Endometrial microvascular endothelial cells (primary cell): ENCODE measurements around the gene AKAP12. TPM values are rescaled to one million over a fixed set of nuclear protein-coding genes. Genes with fewer than 3 reads are reported as not detected.

ENCODE experiments used
- in situ Hi-C: cut with HindIII; loops from 2 replicates; pipeline ENCODE4 v1.10.0; 2017; ENCODE audit warnings: low sequenced_read_pairs, low pct_unique_long_range_greater_than_20kb; ENCODE audit errors: inconsistent ontology term
- total RNA-seq: library from RNA; depleted of rRNA; stranded (reverse); fragments of >200 nt; gene quantifications from one replicate; pipeline ENCODE4 v1.2.3, GENCODE V29; 2015; ENCODE audit errors: inconsistent ontology term

AKAP12 gene, protein sequence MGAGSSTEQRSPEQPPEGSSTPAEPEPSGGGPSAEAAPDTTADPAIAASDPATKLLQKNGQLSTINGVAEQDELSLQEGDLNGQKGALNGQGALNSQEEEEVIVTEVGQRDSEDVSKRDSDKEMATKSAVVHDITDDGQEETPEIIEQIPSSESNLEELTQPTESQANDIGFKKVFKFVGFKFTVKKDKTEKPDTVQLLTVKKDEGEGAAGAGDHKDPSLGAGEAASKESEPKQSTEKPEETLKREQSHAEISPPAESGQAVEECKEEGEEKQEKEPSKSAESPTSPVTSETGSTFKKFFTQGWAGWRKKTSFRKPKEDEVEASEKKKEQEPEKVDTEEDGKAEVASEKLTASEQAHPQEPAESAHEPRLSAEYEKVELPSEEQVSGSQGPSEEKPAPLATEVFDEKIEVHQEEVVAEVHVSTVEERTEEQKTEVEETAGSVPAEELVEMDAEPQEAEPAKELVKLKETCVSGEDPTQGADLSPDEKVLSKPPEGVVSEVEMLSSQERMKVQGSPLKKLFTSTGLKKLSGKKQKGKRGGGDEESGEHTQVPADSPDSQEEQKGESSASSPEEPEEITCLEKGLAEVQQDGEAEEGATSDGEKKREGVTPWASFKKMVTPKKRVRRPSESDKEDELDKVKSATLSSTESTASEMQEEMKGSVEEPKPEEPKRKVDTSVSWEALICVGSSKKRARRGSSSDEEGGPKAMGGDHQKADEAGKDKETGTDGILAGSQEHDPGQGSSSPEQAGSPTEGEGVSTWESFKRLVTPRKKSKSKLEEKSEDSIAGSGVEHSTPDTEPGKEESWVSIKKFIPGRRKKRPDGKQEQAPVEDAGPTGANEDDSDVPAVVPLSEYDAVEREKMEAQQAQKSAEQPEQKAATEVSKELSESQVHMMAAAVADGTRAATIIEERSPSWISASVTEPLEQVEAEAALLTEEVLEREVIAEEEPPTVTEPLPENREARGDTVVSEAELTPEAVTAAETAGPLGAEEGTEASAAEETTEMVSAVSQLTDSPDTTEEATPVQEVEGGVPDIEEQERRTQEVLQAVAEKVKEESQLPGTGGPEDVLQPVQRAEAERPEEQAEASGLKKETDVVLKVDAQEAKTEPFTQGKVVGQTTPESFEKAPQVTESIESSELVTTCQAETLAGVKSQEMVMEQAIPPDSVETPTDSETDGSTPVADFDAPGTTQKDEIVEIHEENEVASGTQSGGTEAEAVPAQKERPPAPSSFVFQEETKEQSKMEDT (N-terminal part only)
- total RNA-seq, result 121 TPM

DNA sequence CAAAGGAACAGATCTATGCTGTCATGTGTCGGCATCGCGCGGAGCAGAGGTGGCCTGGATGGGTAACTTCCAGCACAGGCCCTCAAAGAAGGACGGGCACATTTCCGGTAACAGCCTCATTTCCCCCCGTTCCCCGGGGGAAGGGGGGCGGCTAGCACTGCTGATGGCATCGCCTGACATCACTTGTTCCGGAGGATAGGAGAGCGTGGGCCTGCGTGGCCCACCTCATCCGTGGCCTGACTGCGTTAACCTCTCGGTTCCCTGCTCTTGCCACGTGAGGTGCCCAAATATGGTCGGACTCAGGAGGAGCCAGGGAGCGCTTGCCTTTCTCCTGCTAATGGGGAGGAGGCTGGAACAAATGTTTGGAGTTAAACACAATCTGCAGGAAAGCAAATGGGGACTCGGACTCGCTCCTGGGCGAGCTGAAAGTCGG, at the start of gene AKAP12:
Gene AKAP12 (plus strand): TSS at position 365 of the 433 bp plus-strand sequence. CDS start 596 bp downstream, outside the sequence.
- in situ Hi-C loops, result no loop called here

DNA sequence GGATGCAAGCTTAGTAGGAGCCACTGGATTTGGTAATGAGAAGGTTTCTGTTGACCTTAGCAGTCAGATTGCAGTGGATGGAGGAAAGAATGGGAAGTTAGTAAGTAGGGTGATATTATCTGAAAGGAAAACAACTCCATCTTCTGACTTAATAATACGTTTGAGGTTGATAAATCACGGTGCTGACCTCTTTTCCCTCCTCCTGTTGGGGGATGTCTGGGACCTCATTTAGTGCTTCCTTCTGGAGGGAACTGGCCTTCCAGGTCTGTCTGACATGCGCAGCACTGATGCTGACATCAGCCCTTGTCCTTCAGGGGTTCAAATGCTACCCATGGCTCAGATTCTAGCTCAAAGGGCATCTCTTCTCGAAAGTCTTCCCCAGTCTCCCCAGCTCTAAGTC, 48.2 kb upstream of the AKAP12 start:
- in situ Hi-C loops, result no loop called here

DNA sequence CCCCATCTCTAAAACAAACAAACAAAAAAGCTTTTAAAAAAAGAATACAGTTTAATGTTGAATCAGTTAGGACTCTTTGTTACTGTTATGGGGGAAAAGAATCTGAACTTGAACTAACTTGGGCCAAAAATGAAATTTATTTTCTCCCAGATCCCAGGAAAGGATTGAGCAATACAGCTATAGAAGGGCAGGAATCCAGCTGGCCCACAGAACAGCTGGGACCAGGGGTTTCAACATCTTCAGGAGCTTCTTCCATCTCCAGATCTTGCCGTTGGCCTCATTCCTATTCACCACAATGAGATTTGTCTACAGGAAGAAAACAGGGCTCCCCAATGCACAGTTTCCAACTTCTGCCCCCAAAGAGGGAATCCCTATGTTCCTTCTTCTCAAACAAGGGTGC, 43.2 kb upstream of the AKAP12 start:
- in situ Hi-C loops, result no loop called here

DNA sequence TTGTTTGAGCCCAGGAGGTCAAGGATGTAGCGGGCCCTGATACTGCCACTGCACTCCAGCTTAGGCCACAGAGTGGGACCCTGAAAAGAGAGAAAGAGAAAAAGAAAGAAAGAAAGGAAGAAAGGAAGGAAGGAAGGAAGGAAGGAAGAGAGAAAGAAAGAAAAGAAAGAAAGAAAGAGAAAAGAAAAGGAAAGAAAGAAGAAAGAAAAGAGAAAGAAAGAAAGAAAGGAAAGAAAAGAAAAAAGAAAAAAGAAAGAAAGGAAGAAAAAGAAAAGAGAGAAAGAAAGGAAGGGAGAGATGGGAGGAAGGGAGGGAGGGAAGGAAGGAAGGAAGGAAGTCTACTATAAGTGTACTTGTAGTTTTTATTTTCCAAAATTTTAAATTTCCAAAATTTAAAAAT, 42.2 kb upstream of the AKAP12 start:
- in situ Hi-C loops, result no loop called here

DNA sequence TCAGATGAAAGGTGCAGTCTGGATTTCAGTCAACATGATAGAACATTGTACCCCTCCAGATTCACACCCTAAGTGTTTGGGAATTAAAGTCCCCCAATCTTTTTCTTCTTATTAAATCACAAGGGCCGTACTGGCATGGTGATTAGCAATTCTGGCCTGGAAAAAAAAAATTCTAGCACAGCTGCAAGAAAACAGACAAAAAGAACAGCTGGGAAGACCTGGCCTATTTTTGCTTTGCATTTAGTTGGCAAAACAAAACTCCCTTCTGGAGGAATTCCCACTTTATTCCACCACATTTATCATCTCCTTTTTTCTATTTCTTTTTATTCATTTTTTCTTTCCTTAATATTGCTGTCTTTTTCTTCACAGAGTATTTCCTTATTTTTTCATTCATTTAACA, 39.8 kb upstream of the AKAP12 start:
- in situ Hi-C loops, result no loop called here

DNA sequence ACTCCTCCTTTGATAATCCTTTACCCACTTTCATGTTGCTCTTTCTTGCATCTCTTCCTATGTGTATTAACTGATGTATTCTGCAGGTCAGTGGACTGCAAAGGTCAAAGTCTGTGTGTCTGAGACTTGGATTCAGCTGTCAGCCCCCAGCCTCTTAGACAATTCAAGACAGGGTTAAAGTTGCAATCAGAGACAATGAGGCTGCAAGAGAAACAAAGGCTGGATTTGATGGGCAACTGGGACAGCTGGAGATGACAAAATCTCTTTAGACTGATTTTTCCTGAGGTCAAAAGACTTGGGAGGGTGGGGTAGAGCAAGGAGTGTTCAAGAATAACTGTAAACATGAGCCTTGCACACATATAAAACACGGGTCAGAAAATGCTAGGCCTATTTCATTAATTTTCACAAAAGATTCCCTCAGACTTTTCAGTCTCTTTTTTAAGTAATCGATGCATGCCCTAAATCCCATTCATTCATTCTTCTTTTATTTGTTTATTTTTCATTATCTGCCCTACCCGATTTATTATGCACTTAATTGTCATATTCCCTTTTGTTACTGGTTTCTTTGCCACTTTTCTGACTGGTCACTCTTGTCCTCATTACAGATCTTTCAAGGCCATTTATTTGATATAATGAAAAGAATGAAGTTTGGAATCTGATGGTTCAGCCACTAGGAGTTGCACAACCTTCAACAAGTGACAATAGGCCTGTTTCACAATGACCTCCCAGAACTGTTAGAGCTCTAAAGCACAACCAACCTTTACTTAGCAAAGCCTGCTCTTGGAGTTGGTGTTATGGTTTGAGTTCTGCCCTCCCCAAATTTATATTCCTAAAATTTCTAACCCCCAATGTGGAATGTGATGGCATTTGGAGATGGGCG, 33.8 kb upstream of the AKAP12 start:
- in situ Hi-C loops, result no loop called here

DNA sequence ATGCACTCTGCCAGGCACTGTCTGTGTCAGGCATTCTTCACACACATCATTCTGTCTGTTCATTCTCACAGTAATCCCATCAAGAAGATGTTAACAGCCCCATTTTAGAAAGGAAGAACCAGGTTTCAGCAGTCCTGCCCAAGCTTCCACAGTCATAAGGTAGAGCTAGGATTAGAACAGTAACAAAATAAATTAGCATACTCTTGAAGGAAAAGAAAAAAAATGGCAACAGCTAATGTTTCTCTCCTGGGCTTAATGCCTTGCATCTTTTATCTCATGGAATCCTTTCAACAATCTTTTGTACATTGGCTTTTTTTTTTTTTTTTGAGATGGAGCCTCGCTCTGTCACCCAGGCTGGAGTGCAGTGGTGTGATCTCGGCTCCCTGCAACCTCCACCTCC, 32.1 kb upstream of the AKAP12 start:
- in situ Hi-C loops, result no loop called here

DNA sequence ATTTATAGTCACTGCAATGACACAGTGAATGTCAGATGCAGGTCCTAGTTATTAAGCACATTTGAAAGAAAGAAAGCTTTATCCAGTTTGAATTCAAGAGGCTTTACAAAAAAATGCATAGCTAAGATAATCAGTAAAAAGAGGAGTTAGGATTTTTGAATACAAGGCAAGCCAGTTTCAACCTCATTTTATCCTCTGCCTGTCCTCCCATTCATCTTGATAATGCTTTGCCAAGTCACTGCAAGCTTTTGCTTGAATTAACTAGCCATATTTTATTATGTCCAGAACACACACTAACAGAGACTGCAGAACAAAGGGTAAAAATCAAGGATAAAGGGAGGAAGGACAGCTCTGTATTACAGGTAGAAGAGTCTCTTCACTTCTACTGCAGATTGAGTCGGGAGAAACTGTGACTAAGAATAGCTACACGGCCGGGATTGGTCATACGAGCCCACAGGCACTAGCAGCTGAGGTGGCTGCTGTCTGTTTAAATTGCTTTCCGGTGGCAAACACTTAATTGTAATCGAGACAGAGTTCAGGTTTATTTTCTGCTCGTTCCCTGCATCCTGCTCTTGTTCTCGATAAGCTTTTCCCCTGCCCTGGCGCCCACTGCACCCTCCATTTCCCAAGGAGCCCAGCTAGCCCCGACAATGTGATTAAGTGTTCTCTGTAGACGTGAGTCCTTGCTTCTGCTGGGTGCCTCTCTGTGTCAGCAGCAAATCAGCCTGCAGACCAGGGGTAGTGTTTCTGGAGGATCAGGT, 30.5 kb upstream of the AKAP12 start:
- in situ Hi-C loops, result no loop called here

DNA sequence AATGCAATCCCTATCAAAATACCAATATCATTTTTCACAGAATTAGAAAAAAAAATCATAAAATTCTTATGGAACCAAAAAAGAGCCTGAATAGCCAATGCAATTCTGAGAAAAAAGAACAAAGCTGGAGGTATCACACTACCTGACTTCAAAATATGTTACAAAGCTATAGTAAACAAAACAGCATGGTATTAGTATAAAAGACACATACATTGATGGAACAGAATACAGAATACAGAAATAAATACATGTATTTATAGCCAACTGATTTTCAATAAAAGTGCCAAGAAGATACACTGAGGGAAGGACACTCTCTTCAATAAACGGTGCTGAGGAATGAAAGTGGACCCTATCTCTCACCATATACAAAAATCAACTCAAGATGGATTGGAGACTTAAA, 28.7 kb upstream of the AKAP12 start:
- in situ Hi-C loops, result no loop called here

DNA sequence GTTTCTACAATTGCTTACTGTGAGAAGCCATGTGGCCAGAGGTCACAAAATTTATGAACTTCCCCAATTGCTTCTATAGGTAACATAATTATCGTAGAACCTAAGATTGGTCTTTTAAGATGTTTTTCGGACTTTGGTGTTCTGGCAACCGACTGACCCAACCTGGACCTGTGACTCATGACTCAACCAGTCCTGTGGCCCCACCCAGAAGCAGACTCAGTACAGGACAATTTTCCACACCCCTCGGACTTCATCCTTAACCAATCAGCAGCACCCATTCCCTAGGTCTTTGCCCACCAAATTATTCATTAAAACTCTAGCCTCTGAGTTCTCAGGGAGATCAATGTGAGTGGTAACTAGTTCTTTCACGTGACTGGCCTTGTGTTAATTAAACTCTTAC, 26.4 kb upstream of the AKAP12 start:
- in situ Hi-C loops, result no loop called here

DNA sequence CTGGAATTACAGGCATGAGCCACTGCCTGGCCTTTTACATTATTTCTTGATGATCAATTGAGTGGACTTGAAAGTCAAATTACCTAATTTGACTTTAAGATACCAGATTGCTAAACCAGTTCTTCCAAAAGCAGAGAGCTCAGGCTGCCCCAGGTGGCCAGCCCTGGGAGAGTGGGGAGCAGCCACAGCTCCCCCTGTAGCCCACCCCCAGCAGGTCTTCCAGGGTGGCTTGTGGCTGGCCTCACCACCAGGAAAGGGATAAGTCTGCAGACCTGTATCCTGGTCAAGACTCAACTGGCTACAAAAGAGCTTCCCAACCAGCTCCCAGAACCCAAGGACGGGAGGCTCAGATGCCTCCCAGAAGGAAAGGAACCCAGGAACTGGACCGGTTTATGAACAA, 23.8 kb upstream of the AKAP12 start:
- in situ Hi-C loops, result no loop called here

DNA sequence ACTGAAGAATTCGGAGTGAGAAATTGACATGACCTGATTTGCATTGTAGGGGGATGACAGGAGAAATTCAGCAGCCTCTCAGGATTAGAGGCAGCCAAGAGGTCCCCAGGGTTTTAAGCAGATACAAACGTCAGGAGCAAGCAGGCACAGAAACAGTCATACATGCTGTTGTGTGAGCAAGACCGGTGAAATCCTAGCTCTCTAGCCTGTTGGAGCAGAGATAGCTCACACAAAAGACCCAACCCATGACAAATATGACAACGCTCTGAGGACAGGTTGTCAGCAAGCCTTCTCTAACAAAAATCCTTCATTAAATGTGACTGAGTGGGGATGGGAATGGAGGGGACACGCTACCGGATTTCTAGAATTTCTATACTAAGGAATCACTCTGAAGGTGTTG, 23.0 kb upstream of the AKAP12 start:
- in situ Hi-C loops, result no loop called here

DNA sequence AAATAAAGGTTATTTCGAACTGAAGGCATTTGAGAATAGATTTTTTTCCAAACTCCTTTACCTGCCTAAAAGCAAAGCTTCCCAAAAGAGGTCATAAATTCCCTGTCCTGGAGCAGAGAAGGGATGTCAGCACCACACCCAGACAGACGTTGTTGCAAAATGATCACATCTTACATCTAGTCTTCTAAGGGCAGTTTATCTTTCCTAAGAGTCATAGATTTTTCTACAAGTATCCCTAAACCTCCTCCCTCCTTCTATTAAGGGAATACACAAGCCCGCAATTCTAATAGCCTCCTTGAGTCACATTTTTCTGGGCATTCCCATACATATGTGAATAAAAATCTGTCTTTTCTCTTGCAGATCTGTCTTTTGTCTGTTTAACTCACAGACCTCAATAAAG, 20.6 kb upstream of the AKAP12 start:
- in situ Hi-C loops, result no loop called here

DNA sequence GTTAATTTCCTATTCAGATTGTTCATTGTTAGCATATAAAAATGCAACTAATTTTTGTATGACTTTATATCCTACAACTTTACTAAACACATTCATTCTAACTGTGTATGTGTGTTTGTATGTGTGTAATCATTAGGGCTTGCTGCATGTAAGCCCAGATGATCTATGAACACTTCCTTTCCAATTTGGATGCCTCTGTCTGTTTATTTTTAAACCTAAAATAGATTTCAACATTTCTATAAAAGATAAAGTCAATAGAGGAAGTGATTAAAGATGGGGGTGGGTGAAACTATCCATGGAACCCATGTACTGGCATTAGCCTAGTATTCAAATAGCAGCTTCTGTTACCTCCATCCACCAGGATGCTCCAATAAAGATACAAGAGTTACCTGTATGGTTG, 15.7 kb upstream of the AKAP12 start:
- in situ Hi-C loops, result no loop called here

DNA sequence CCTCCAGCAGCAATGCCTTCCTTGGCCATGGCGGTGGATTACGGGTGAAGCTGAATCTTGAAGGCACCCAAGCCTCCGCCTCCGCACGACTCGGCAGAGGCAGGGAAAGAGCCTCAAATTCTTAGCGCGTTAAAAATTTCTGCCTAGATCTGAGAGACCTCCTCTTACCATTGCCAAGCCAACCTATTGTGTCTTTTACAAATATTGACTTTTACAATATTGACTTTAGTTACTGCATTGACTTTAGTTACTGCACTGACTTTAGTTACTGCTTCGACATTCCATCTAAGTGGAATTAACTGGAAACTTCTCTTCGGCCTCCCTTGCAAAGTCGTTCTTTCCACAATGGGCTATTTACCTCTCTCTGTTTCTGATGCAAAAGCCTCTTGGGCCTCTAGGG, 13.8 kb upstream of the AKAP12 start:
- in situ Hi-C loops, result no loop called here

DNA sequence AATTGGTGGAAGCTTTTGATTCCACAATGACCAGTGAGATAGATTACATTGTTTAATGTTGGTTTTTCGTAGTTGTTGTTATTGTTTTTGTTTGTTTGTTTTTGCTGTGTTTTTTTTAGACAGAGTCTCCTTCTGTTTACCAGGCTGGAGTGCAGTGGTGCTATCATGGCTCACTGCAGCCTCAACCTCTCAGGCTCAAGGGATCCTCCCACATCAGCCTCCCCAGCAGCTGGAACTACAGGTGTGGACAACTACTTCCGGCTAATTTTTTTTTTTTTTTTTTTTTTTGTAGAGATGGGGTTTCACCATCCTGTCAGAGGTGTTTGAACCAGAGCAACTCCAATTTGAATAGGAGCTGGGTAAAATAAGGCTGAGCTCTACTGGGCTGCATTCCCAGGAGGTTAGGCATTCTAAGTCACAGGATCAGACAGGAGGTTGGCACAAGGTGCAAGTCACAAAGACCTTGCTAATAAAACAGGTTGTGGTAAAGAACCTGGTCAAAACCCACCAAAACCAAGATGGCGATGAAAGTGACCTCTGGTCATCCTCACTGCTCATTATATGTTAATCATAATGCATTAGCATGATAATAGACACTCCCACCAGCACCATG, 10.9 kb upstream of the AKAP12 start:
- in situ Hi-C loops, result no loop called here
